ENCODE measurements around the gene CCL28. TPM values are rescaled to one million over a fixed set of nuclear protein-coding genes. Genes with fewer than 3 reads are reported as not detected.

CCL28 gene
- total RNA-seq, 1 donor from 2014 or later = 7.7 TPM

DNA sequence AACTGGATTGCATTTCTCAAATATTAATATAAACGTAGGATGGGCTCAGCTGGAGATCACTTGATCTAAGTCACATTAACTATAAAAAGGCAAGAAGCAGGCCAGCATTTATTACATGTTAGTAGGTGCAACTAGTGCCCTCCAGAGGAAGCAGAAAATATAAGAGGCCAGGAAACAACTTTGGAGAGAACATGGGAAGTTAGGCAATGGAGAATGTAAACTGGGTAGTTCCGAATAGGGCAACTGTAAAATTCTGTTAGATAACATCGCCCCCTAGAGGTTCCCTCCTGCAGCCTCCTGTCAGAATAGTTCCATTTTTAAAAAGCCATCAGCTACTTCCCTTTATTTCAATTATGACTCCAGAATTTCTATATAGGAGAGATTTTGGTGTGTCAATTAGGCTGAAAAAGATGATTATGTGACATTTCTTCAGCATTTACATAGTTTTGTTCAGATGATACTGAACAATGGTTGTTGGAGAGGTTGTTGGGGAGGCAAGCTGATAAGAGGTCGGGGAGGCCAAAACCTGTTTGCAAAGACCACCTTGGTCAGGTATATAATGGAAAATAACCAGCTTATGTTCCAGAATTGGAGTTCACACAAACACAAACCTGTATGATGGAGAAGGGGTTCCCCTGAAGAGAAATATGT lies 22.4 kb downstream of the CCL28 start:
- ATAC-seq = peak; percentile 99
- Histone ChIP-seq H3K27me3 (no peaks in the 10 kb centered on the region), H3K27ac (no peak overlapping the region), H3K36me3 (no peaks in the 10 kb centered on the region), H3K4me1 (no peaks in the 10 kb centered on the region), H3K4me3 (no peak overlapping the region), H3K9me3 (no peaks in the 10 kb centered on the region)
- DNase-seq = no peak
- intact Hi-C loops (cut with DNase I) = no loop called here
- TF ChIP-seq, protein P1, sequence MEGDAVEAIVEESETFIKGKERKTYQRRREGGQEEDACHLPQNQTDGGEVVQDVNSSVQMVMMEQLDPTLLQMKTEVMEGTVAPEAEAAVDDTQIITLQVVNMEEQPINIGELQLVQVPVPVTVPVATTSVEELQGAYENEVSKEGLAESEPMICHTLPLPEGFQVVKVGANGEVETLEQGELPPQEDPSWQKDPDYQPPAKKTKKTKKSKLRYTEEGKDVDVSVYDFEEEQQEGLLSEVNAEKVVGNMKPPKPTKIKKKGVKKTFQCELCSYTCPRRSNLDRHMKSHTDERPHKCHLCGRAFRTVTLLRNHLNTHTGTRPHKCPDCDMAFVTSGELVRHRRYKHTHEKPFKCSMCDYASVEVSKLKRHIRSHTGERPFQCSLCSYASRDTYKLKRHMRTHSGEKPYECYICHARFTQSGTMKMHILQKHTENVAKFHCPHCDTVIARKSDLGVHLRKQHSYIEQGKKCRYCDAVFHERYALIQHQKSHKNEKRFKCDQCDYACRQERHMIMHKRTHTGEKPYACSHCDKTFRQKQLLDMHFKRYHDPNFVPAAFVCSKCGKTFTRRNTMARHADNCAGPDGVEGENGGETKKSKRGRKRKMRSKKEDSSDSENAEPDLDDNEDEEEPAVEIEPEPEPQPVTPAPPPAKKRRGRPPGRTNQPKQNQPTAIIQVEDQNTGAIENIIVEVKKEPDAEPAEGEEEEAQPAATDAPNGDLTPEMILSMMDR (IDR thresholded peaks at IDR 0.05) = peak; percentile 87

DNA sequence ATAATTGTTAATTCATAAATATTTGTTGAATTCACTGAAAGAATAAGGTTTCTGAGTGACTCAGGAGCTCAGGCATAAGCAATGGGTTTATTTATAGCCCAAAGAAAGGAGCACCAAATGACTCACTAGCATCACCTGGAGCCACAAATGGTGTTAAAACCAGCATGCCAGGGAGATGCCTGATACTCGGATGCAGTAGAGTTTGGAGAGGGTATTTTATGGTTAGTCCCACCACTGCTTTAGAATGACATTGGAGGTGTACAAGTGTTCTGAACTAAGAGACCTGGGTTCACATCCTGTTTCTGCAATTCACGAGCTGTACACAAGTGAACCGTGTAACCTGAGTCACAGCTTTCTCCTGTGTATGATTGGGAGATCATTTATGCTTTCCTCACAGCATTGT lies 25.2 kb downstream of the CCL28 start:
- Histone ChIP-seq H3K4me1 (no peaks in the 10 kb centered on the region), H3K27me3 (no peaks in the 10 kb centered on the region), H3K4me3 (no peak overlapping the region), H3K9me3 (no peaks in the 10 kb centered on the region), H3K27ac (no peak overlapping the region), H3K36me3 (no peaks in the 10 kb centered on the region)
- DNase-seq (no peak), ATAC-seq (no peak)
- intact Hi-C loops (cut with DNase I) = no loop called here
- TF ChIP-seq, protein P1 (IDR thresholded peaks at IDR 0.05) = no peak

DNA sequence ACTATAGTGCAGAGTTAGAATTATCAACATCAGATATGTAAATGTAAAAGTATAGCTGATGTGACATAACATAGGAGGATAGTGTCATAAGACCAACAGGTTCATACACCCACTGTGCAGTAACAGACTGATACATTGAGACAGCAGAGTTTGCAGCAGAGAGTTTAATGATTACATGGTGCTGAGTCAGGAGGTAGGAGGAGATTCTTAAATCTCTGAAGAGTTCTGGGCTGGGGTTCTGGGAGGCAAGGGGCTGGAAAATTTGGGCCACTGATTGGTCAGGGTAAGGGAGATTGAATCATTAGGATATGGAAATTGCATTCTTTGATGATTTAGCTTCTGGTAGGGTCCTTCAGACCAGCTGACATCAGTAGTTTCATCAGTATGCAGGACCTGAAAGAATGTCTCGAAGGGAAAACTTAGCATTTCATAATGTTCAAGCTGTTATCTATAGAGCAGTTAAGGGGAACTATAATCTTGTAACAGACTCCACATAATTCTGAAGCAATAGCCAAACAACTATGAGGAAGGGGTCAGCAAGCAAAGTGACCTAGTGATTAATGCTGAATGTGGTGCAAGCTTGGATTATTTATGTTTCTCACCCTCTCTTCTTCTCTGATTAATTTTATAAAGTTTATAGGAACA lies 35.6 kb downstream of the CCL28 start:
- intact Hi-C loops (cut with DNase I) = no loop called here
- no peak for ATAC-seq
- no peak for DNase-seq
- no peaks in the 10 kb centered on the region for H3K9me3 ChIP-seq
- H3K4me3 ChIP-seq = no peak overlapping the region
- H3K27ac ChIP-seq = no peak overlapping the region
- TF ChIP-seq, protein P1 (IDR thresholded peaks at IDR 0.05) = no peak
- H3K4me1 ChIP-seq = no peaks in the 10 kb centered on the region
- no peaks in the 10 kb centered on the region for H3K27me3 ChIP-seq
- peaks cover 5% of the 10 kb centered on the region for H3K36me3 ChIP-seq

DNA sequence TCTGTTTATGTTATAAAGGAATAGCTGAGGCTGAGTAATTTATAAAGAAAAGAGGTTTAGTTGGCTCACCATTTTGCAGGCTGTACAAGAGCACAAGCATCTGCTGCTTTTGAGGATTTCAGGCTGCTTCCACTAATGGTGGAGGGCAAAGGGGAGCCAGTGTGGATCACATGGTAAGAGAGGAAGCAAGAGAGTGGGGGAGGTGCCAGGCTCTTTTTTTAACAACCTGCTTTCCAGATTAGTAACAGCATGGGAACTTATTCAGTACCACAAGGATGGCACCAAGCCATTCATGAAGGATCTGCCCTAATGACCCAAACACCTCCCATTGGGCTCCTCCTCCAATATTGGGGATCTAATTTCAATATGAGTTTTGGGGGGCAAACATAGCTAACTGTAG lies 40.4 kb downstream of the CCL28 start:
- no peak overlapping the region for H3K4me3 ChIP-seq
- no peak for DNase-seq
- TF ChIP-seq, protein P1 (IDR thresholded peaks at IDR 0.05) = no peak
- H3K27ac ChIP-seq = no peak overlapping the region
- no peaks in the 10 kb centered on the region for H3K36me3 ChIP-seq
- no peaks in the 10 kb centered on the region for H3K27me3 ChIP-seq
- no peaks in the 10 kb centered on the region for H3K9me3 ChIP-seq
- no peaks in the 10 kb centered on the region for H3K4me1 ChIP-seq
- intact Hi-C loops (cut with DNase I) = loop anchor here (2.0 kb wide), 1 partner anchor 63 kb away; no protein-coding TSS in a partner anchor
- peak; percentile 36 for ATAC-seq

DNA sequence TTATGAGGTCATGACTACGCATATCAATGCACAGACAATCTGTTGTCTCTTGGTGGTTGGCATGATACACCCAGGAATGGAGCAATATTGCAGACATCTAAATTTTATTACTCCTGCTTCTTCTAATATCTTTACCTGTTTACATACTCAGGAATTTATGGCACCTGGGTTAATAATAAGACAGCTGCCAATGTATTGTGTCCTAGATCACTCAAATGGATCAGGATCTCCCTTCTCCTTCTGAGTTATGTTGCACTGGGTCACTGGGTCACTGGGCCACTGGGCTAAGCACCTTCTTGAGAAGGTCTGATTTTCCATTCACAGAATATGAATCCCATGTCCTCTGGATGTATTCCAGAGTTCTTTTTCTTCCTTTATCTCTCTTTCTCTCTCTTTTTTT lies 41.8 kb downstream of the CCL28 start:
- no peaks in the 10 kb centered on the region for H3K36me3 ChIP-seq
- ATAC-seq (no peak), DNase-seq (no peak)
- intact Hi-C loops (cut with DNase I) = no loop called here
- H3K4me3 ChIP-seq = no peak overlapping the region
- H3K27ac ChIP-seq = no peak overlapping the region
- no peaks in the 10 kb centered on the region for H3K9me3 ChIP-seq
- TF ChIP-seq, protein P1 (IDR thresholded peaks at IDR 0.05) = no peak
- no peaks in the 10 kb centered on the region for H3K27me3 ChIP-seq
- no peaks in the 10 kb centered on the region for H3K4me1 ChIP-seq

Measured in upper lobe of right lung (tissue), 1 donor.